BE2C (cell line): ENCODE measurements around the gene TMEM179.

ENCODE experiments used
- DNase-seq: peaks from one replicate; pipeline ENCODE4 v3.0.0-alpha.2; 2020
- H3K27me3 ChIP-seq: fragments of 250-450 bp; sonication (Bioruptor Pico); 2 replicates; pipeline ENCODE4 v1.5.1; 2020; ENCODE audit warnings: mild to moderate bottlenecking
- H3K36me3 ChIP-seq: fragments of 250-450 bp; sonication (Bioruptor Pico); 2 replicates; pipeline ENCODE4 v1.5.1; 2020; ENCODE audit warnings: mild to moderate bottlenecking
- H3K4me1 ChIP-seq: fragments of 250-450 bp; sonication (Bioruptor Pico); 2 replicates; pipeline ENCODE4 v1.5.1; 2020
- H3K4me3 ChIP-seq: 2 replicates; pipeline ENCODE4 v1.5.1; 2011; ENCODE audit warnings: low read depth, low read length
- H3K9me3 ChIP-seq: fragments of 250-450 bp; sonication (Bioruptor Pico); 2 replicates; pipeline ENCODE4 v1.5.1; 2020
- TF ChIP-seq, protein P1 (sequence below): IDR thresholded peaks from 2 replicates; pipeline ENCODE4 v1.5.1; 2012; ENCODE audit warnings: mild to moderate bottlenecking, low read depth, low read length

Gene TMEM179

GRCh38 chr14:104542871-104543830 lies 61.4 kb downstream of the TMEM179 start:
- no peaks in the 10 kb centered on the region for H3K36me3 ChIP-seq
- no peaks in the 10 kb centered on the region for H3K9me3 ChIP-seq
- TF ChIP-seq, protein P1, sequence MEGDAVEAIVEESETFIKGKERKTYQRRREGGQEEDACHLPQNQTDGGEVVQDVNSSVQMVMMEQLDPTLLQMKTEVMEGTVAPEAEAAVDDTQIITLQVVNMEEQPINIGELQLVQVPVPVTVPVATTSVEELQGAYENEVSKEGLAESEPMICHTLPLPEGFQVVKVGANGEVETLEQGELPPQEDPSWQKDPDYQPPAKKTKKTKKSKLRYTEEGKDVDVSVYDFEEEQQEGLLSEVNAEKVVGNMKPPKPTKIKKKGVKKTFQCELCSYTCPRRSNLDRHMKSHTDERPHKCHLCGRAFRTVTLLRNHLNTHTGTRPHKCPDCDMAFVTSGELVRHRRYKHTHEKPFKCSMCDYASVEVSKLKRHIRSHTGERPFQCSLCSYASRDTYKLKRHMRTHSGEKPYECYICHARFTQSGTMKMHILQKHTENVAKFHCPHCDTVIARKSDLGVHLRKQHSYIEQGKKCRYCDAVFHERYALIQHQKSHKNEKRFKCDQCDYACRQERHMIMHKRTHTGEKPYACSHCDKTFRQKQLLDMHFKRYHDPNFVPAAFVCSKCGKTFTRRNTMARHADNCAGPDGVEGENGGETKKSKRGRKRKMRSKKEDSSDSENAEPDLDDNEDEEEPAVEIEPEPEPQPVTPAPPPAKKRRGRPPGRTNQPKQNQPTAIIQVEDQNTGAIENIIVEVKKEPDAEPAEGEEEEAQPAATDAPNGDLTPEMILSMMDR = no peak
- no peak for DNase-seq
- peaks cover 16% of the 10 kb centered on the region for H3K4me1 ChIP-seq
- H3K27me3 ChIP-seq = no peaks in the 10 kb centered on the region
- no peak overlapping the region for H3K4me3 ChIP-seq

GRCh38 chr14:104541905-104542465 lies 62.6 kb downstream of the TMEM179 start:
- Histone ChIP-seq H3K4me3 (no peak overlapping the region), H3K4me1 (peaks cover 16% of the 10 kb centered on the region), H3K9me3 (no peaks in the 10 kb centered on the region), H3K27me3 (no peaks in the 10 kb centered on the region), H3K36me3 (no peaks in the 10 kb centered on the region)
- no peak for DNase-seq
- TF ChIP-seq, protein P1 = no peak
